ENCODE data around the gene PRKAR2B.

Gene PRKAR2B

GRCh38 chr7:107044347-107045194 is at the start of gene PRKAR2B:
PRKAR2B (plus strand) TSS chr7:107044705; CDS start chr7:107044908, 203 bp downstream.
- peak; percentile 8 to 48 (median 26) for DNase-seq

DNA sequence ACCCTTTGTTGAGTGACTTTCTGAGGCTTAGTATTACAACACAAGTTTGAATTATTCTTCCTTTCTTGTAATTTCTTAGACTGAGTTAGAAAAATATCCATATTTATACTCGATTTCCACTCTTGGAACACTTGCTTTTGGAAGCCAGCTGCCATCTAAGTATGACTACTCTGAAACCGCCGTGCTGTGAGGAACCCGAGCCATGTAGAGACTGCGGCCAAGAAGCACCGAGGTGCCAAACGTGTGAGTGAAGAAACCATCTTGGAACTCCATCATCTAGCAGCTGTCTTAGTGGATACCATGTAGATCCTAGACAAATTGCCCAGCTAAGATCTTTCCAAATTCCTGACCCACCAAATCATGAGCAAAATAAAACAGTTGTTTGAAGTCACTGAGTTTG is 49.7 kb upstream of the PRKAR2B start:
- no peak for DNase-seq

GRCh38 chr7:106997487-106998271 is 46.8 kb upstream of the PRKAR2B start:
- DNase-seq, result no peak

- no peak for DNase-seq
Observed at GRCh38 chr7:106999023-106999422, 45.5 kb upstream of the PRKAR2B start.

- no peak for DNase-seq
Observed at GRCh38 chr7:107001490-107001889, 43.0 kb upstream of the PRKAR2B start.

- DNase-seq, result no peak
Observed at GRCh38 chr7:107002126-107002525, 42.4 kb upstream of the PRKAR2B start.

DNA sequence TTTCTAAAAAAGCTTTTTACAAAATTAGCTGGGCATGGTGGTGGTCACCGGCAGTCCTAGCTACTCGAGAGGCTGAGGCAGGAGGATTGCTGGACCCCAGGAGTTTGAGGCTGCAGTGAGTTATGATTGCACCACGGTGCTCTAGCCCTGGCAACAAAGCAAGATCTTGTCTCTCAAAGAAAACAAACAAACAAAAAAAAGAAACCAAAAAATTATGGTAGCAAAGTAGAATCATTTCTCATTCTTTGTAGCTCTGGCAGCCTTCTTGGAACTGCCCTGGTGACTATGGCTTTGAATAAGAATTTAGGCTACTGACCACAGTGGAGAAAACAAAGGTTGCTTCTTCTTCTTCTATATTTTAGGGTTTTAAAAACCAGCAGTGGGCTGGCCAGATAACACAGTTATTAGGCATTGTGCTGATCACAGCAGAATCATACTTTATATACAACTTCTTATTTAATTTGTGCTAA is 41.9 kb upstream of the PRKAR2B start:
- DNase-seq, result no peak

DNA sequence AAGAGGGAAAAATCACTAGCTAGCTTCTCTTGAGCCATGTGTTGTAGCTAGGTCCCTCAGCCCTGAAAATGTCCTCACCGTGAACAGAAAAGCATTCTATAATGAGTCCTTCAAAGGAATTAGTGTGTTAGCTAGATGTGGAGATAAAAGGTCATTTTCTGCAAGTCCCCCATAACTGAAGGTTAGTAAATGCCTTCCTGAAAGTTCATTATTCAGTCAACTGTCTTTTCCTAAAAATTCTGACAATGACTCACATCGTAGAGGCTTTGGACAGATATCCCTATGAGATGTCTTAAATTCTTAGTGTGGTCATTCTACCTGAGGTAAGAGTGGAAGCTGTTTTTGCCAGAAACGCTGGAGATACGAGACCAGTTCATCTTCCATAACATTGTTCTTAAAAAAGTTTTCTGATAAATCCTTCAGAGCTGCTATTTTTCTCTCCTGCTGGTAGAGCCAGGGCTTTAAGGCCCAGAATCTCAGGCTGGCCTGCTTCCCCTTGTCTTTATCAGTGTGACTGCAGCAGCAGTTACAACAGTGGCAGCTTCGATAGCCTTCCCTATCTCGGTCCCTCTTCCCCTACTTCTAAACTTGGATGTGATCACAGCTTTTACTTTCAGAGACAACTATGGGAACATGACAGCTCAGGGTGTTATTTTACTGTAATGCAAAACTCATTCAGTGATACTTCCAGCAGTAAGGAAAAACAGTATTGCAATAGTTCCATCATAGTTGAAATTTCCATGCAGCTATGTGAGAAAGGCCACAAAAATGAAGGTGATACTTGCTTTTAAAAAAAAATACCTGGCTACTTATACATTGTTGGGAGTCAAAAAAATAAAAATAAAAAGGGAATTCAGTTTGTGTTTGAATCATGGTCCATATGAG is 37.3 kb upstream of the PRKAR2B start:
- no peak for DNase-seq

DNA sequence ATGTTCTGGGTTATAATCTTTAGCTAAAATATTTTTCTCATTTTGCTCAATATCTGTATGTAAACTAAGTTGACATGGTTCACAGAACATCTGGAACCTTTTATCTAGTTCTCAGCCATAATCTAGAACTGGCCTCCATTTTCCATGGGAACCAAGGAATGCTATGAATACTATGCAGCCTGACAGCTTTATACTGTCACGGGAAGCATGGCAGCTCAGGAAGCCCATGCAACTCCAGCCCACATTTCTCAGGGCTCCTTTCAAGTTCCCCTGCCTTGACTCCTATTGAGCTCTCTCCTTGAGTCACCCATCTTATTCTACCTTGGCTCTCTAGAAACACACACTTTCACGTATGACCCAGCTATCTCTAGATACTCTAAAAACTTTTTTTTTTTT is 36.6 kb upstream of the PRKAR2B start:
- no peak for DNase-seq

- no peak for DNase-seq
Observed at GRCh38 chr7:107009846-107010203, 34.7 kb upstream of the PRKAR2B start.

DNA sequence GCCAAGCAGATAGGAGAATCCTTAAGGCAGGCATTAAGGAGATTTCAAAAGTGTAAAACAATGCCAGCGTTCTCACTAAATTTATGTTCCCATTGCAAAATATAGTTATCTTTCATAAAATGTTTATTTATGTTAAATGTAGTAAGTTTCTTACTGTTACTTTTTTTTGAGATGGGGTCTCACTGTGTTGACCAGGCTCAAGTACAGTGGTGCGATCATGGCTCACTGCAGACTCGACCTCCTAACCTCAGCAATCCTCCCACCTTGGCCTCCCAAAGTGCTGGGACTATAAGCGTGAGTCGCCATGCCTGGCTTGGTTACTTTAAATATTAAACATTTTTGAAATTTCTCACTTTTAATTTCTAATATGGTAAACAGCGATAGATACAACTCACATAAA is 31.8 kb upstream of the PRKAR2B start:
- DNase-seq, result no peak

- DNase-seq, result no peak
Observed at GRCh38 chr7:107014387-107015023, 30.0 kb upstream of the PRKAR2B start.

DNA sequence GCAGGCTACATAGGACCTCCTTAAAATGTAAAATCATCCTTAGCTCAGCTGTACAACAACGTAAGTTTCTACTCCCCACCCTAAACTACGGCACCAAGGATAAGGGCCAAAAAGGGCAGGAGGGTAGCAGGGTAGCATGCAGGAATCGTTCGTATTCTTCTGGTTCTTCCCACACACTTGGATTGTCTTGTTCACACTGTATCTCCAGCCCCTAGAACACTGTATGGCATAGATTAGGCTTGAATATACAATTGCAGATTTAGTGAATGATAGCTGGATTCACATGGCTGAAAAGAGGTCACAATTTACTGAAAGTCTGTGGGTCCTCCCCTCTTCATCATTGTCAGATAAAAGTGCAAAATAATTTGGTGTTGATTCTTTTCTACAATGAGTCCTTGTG is 28.2 kb upstream of the PRKAR2B start:
- DNase-seq, result no peak

DNA sequence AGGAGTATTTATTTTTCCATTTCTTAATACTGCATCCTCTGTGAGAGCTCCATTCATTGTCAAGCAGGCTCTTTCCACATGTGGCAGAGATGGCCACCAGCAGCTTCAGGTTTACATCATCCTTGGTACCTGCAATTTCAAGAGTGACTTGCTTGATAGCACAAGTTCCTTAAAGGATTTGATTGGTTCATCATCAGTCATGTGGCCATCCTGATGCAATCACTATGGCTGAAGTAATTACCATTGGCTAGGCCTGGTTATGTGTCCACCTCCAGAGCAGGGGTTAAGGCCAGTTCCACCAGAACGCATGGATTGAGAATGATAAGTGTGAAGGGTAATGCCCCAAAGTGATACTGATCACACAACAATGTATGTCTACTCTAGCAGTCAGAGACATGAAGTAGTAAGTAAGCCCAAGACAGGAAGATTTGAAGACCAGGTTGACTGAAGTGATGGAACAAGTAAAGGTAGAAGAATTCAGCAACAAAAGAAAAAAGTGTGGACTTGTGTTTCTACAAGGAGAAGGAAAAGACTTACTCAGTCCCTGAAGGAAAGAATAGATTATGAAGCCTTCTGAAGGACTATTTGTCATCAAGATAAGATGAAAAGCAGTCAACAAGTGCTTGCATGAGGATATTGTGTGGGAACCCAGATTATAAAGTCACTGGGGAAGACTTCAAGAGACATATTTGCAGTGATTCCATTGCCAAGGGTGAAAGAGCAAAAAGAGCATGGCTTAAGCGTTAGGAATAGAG is 26.4 kb upstream of the PRKAR2B start:
- no peak for DNase-seq

- no peak for DNase-seq
Observed at GRCh38 chr7:107020400-107020799, 24.1 kb upstream of the PRKAR2B start.

DNA sequence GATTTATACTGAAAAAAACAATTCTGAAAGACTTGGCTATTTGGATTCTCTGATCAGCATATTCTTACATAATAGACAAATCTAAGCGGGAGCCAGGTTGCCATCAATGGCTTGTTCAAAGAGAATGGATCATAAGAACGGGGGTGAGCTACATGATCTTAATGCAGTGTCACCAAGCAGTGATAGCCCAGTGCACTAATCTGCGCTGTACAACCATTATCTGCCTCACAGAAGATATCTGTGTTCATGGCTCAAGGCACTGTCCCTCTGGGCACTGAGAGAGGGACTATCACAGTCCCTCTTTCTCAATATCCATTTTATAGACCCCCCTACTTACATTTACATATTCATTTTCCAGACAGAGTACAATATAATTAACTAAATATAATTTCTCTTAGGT is 22.9 kb upstream of the PRKAR2B start:
- no peak for DNase-seq

DNA sequence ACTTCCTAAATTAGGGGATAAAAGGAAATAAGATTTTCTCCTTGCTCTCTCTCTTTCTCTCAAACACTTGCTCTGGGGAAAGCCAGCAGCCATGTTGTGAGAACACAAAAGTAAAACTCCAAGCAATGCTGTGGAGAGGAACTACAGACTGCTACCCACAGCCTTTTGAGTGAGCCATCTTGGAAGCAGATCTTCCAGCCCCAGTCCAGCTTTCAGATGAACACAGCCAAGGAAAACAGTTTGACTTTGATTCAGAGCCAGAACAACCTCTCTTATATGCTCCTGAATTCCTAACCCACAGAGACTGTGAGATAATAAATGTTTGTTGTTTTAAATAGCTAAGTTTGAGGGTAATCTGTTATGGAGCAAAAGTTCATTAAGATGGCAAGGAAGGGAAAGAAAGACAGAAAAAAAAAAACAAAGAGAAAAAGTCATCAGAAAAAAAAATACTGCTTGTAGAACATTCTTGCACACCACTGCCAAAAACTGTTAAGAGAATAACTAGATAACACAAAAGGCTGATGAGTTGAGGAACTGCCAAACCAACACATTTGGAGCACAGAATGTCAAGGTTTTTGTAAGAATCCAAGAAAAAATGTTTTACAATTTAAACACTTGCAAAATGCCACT is 20.9 kb upstream of the PRKAR2B start:
- DNase-seq, result no peak

DNA sequence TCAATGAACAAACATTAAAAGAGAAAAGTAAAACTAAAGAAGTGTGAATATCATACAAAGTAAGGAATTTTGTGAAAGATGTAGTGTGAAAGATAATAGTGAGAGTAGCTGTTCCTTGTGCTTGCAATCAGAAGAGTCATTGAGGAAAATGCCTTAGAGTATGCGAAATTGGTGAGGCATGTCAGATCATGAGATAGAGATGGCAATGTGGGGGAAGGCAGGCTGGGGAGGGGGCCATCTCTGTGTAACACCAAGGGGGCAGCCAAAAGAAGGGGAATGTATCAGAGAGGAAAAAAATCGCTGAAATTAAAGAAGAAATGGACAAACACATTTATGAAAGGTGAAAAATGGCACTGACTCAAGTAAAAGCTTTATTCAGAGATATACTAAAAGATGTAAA is 19.6 kb upstream of the PRKAR2B start:
- no peak for DNase-seq

GRCh38 chr7:107025449-107026103 is 18.9 kb upstream of the PRKAR2B start:
- DNase-seq, result no peak

DNA sequence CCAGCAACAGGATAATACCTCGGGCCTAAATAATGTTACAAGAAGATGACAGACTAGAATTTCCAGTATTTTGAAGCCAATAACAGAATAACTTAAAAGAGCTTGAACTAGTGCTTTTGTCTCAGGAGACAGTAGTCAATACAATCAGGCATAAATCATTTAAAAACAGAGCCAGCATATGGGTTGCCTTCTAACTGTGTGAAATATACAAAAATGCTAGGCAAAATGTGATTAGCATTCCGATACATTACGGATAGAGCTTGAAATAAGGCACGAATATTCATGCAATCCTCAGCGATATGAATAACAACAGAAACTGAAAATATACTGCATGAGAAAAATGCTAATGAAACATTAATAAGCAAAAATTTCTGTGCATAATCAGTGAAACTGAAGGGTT is 18.3 kb upstream of the PRKAR2B start:
- DNase-seq, result no peak

- no peak for DNase-seq
Observed at GRCh38 chr7:107027208-107027607, 17.3 kb upstream of the PRKAR2B start.
